ENCODE results near the gene DAAM1.

- no peak for TF ChIP-seq CTCF (IDR thresholded peaks at IDR 0.05)
- TF ChIP-seq POLR2AphosphoS5 (IDR thresholded peaks at IDR 0.05; ENCODE audit: insufficient read depth in 1 of 2, low read depth in 1 of 2) = no peak
Measured at GRCh38 chr14:59398841-59399240, 210.4 kb downstream of the DAAM1 start.
